NCI-H524 treated with DMSO at 0.1 percent for 48 hours (cell line): ENCODE data around the gene LBX1.

Experiments
- DNase-seq: peaks from one replicate; lab custom pipeline; 2025; lab: John Stamatoyannopoulos, UW

Gene LBX1

DNA sequence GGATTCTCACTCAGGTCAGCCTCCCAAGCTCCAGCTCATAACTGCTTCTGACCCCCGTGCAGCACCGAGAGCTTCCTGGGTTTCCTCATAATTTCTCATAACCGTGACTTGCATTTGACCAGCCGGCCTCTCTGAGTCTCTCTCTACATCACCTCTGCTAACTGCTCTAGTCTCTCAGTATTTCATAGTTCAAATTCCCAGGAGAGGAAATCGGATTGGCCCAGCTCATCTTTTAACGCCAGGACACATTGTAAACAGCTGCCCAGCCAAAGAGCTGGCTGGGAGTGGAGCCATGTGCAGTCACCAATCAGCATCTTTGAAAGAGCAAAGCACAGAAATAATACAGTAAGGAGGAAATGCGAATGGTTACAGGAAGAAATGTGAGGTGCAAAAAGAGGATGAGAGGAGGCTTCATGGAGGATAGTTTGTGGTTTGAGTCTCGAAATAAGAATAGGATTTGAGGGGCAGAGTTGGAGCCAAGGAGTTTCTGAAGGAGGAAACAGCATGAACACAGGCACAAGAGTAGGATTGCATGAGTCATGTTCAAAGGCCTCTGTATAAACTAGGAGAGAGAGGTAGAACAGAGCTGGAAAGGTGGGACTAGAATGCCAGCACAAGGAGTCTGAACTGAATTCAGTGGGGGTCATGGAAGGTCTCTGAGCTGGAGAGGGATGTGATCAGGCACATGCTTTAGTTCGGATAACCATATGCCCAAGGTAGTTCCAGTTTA, 15.2 kb upstream of the LBX1 start:
- no peak for DNase-seq

DNA sequence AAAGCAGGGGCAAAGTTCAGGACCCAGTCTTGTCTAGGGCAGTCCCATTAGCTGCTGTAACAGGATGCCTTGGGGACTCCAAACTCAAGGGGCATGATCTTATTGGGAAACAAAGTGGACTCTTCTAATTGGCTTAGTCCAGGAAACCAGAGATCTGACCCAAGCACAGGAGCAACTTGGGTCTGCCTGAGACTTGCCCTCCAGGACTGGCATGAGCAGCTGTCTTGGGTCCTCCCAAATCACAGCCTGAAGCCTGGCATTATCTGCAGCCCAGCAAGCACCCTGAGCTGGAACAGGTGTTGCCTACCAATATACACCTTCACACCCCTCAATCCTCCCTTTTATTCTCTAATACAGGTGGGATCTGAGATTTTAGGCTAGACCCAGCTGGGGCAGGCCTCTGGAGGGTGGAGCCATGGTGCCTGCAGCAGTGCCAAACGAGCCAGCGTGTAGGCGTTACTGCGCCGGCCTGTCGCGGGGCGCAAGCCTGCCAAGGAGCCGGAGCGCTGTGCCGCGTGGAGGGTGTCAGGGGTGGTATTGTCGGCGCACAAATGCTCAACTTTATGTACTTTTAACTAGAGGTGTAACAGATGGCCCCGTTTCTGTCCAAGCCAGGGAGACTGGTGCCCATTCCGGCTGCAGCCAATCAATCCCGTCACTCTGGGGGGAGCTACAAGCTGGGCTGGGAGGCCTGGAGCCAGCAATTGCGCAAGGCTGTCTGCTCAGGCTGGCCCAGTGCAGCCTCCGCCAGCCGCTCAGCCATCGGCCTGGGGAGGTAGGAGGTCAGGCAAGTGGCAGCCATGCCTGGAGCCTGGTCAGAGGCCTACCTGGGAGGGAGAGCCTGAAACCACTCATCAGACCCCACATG, 12.8 kb upstream of the LBX1 start:
- peak; percentile 19 for DNase-seq

DNA sequence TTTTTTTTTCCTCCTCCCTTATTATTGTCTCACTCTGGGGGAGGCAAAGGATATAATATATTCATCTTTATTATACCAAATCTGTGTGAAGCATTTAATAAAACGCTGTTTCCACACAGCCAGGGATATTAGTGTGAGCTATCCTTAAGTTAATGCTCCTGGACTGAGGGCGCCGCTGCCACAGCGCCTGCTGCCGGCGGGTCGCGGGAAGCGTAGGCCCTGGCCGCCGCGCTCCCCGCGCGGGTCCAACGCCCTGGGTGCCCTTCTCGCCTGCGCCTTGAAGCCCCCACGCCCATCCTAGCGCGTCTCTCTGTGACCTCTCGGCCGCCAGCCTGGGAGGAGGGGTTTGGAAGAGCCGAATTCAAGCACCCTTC, 9.5 kb upstream of the LBX1 start:
- DNase-seq: no peak

DNA sequence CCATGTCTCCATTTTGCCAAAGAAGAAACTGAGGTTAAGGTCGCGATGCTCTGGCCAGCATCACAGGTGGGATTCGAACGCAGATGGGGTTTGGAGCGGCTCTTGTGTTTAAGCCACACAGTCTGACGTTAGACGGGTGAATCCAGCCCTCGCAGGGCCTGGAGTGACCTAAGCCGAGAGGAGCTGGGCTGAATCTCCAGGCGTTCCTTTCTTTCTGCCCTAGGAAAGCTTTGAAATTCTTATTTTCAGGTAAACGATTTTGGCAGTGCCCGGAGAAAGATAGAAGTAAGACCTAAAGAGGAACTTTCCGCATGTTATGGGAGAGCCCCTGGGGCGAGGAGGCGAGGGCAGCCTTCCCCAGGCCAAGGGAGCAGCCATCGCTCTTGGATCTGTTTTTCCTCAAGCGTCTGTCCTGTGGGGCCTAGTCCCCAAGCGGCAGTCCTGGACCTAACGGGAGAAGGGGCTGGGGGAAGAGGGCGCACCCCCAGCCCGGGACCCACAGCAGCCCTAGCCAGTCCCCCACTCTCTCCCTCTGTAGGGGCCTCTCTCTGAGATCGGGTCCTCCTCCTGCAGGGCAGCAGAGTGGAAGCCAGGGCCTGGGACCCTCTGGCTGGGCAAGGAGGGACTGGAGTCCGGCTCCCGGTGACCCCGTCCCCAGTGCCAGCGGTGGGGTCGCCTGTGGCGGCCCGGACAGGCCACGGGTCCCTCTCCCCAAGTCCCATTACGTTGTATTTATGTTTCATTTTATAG, 8.9 kb upstream of the LBX1 start:
- DNase-seq: no peak

DNA sequence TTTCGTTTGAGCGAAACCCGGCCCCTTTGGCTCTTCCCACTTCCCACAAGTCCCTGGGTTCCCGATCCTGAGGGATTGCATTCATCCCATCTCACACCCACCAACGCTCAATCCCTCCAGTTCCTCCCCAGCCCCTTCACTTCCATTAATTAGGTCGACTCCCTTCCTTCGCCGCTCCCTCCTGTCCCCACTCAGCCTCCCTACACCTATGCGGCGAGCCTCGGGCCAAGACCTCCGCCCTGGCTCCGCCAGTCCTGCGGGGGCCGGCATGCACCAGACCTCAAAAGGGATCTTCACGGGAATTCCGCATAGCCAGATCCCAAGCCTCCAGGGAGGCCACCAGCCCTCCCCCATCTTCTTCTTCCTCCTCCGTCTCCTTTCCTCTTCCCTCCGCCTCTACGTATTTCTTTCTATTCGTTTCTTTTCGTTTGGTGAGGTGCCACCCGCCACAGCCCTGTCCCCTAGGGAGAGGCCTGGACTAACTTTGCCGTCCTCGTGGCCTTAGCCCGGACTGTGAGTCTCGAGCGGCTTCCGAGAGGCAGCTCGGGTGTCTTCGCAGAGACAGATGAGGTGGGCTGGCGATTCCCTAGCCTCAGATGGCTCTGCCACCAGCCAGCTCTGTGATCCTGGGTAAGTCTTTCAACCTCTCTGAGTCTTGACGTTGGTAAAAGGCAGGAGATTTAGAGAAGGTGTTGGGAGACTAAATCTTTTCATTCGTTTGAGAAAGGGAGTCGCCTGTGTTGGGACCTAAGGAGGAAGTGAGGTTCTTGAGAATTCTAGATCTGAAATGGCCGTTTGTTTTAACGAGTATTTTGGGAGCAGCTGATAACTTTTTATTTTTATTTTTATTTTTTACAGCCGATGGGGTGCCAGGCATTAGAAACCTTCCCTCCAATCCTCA, 8.1 kb upstream of the LBX1 start:
- DNase-seq: no peak

DNA sequence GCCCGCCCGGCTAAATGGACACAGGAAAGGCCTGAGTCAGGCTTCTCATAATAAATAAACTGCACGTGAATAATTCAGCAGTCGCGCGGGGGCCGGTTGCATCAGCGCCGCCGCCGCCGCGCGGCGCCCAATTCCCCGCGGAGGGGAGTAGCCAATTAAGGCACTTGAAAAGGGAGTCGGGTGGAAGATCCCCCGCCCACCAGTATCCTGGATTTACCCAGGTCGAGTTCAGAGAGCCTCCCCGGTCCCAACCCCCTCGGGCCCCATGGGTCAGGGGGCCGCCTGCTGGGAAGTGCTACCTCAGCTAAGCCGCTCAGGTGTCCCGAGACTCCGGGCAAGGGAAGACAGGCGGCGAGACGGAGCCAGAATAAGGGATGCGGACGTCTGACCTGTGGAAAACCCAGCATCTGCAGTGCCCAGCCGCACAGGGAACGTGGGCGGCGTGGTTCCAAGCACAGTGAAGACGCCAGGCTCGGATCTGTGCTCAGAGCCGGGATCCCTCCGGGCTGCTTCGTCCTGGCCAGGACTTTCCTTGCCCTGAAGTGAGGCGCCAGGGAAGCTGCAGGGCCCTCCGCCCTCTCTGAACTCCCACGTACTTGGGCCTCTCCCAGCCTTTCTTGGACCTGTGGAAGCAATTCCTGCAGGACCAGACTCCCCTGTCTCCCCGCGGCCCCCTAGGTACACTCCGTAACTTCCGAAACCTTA, 7.3 kb upstream of the LBX1 start:
- DNase-seq: no peak

DNA sequence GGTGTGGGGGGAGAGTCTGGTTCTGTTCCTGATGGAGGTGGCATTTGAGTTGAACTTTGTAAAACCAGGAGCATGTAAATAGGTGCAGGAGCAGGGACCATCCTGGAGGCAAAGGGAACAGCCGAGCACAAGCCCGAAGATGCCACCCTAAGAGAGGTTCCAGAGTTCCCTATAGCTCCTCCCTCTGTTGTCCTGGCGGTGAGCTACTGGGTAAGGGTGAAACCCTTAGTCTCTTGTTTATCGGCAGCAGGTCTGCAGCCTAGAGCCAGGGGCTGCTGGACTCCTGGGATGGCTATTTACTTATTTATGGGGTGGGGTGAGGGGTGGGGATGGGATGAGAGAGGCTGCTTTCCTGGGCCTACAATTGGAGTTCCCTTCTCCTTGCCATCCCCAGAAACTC, 6.5 kb upstream of the LBX1 start:
- DNase-seq: no peak

DNA sequence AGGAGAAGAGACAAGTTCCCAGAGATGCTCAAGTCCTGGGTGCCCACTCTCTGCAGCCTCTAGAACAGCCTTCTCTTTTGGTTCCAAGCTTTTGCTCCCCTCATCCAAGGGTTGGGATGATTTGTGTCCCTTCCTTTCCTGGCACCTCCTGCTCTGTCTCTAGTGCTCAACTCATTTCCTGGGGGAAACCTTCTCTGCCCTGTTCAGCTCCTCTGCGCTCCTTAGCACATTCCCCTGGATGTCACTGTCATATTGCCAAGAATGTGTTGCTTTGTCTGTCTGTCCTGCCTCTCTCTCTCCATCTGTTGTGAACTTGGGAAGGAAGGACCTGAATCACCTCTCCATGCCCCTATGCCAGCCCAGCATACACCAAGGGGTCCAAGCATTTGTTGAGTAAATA, 5.1 kb upstream of the LBX1 start:
- no peak for DNase-seq

DNA sequence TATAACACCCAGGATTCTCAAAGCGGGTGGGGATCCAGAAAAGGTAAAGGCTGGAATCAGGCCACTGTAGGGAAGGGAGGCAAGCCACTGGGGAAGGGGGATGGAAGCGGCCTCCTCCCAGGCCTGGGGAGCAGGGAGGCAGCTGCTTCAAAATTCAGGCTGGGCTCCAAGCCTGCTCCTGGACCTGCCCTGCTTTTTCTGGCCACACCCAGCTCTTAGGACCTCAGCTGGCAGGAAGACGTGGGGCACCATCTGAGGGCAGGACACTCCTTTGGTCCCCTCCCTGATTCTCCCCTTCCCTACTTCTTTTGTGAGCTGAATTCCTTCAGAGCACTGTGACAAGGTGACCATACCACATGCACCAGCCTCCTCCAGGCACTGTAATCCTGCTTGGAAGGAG, 4.6 kb upstream of the LBX1 start:
- DNase-seq: no peak

DNA sequence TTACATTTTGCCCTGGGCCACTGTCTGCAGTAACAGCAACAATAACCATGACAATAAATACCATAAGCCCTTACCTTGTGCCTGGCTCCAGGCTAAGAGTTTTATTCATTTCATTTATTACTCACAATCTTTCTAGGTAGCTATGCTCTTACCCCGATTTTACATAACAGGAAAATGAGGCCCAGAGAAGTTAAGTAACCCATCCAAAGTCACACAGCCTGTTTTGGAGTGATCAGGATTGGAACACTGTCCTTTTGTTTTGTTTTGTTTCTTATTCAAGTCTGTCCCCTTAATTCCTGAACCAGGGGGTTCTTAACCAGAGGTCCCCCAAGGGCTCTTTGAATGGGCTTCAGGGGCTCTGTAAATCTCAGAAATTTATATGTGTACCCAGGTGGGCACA, 4.2 kb upstream of the LBX1 start:
- no peak for DNase-seq

DNA sequence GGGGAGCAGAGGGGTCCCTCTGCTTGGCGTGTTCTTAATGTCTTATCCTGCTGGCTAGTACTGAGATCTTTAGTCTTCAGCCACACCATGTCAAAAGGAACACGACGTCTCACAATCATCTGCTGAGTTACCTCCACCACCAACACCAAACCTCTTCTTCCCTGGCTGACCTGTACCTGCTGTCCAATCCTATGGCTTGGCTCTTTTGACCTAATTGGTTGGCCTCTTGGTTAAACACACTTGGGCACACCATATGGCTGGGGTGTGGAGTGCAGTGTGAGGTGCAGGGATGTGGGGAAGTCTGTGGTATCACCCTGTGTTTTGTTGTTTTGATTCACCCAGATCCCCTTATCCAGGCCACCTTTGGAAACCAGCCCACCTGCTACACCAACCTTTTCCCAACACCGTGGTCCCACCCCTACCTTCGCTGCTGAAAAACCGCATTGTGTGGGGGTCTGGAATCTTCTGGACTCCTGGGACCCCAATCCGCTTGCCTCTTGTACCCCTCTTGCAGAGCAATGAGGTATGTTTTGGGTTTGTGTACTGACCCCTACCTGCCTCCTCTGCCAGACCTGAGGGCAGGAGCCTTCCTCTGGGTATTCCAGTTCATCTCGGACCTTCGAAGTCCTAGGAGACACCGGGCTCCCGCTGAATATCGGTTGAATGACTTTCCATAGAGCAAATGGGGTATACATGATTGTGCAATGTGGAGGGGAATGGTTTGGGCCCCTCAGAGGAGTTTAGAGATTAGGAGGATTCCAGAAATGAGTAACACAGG, 2.8 kb upstream of the LBX1 start:
- no peak for DNase-seq

DNA sequence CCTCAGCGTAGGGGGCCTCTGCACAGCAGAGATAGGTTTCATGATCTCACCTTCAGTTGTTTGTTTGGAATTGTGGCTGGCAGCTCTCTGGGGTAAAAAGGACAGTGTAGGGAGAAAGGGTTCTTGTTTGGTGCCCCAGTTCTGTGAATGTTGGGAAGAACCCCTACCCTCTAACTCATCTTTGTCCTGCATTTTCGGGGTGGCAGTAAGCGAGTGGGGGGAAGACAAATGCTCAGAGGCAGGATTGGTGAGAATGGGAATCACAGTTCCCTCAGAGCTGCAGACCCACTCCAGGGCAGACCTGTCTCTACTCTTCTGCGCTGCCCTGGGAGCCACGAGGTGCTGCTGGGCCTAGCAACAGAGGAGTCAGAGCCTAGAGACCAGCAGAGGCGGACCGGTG, 1.8 kb upstream of the LBX1 start:
- no peak for DNase-seq

DNA sequence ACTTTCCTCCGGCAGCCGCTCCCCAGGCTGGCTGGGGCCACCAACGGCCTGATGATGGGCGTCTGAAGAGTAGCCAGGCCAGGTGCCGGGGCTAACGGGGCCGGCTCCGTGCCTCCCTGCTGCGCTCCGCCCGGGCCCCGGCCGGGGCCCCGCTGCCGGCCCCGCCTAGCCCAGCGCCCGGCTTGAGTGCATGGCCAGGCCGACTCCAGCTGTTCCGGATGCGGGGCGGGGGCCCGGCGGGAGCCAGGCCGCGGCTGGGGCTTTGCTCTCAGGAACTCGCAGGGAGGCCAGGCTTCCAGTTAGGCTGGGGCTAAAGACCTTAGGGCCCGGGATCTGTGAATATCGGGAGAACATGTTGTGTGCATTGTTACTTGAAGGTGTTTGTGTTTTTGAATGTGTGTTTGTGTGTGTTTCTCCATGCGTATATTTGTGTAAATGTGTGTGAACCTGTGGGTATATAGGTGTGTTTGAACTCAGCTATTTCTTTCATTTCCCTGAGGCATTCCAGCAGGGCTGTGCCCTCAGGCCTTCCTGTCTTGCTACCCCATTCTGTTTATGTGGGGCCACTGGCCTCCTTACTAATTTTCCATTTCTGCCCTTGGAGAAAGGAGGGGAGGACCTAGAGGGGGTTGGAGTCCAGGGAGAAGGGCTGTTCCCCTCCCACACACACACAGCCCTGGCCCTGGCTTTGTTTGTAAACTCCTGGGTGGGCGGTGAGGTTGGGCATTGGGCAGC, 1.1 kb upstream of the LBX1 start:
- DNase-seq: no peak

DNA sequence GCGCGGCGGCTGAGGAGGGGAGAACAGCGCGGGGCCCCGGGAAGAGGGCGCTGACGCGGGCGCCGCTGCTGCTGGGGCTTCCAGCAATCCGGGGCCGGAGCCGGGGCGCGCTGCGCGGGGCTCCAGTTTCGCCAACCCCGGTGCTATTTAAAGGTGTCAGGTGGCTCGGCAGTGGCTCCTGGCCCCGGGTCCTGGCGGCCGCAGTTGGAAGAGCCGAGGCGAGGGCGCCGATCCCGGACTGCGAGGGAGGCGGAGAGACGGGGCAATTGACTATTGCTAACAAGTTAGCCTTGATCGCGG, 347 bp downstream of the LBX1 start:
- DNase-seq: no peak

DNA sequence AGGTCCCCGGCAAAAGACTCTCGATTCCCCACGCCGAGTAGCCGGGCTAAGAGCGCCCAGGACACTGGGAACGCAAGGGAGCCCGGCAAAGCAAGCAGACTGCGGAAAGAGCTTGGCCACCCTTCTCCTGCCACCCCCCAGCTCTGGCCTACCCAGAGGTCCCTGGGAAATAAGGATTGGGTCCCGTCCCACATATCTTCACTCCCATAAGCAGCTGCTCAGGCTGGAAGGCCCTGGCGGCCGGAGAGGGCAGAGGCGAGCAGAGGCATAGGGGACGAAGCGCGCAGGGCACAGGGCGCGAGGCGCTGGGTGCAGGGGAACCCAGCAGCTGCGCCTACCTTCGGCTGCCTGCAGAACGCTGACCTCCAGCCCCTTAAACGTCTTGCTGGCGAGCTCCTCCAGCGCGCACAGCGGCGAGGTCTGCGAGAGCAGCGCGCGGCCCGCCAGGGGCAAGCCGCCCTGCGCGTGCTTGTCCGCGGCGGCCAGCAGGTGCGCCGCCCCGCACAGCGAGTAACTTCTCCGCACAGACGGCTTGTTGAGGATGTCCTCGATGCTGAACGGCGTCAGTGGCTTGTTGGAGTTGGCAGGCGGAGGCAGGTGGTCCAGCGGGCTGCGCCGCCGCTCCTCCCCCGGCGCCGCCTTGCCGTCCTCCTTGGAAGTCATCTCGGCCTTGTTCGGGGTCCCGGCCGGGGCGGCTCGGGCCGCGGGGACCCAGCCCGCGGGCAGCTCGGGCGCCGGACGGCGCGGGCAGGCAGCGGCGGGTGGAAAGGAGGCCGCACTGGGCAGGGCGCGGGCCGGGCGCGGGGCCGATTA, 904 bp downstream of the LBX1 start:
- DNase-seq: no peak

DNA sequence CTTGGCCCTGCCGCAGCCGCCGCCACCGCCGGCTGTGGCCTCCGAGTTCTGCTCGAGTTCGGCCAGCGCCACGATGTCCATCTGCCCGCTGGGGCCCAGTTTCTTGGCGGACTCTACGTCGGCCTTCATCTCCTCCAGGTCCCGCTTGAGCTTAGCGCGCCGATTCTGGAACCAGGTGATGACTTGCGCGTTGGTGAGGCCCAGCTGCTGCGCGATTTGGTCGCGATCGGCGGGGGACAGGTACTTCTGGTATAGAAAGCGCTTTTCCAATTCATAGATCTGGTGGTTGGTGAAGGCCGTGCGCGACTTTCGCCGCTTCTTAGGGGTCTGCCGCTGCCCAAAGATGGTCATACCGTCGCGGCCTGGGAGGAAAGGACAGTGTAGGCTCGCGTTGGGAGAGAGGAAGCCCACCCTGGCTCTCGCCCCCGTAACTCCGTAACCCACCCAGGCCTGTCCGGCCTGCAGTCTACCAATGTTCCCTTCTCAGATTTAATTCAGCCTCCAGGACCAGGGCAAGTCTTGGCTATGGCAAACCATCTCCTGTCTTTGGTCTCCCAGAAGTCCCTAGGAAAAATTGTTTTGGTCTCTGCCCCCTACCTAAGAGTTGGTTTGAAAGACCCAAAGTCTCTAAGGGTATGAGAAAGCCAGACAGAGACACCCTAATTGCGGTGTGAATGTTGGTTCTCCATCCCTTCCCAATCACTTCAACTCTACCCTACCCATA, 1.7 kb downstream of the LBX1 start:
- DNase-seq: no peak

DNA sequence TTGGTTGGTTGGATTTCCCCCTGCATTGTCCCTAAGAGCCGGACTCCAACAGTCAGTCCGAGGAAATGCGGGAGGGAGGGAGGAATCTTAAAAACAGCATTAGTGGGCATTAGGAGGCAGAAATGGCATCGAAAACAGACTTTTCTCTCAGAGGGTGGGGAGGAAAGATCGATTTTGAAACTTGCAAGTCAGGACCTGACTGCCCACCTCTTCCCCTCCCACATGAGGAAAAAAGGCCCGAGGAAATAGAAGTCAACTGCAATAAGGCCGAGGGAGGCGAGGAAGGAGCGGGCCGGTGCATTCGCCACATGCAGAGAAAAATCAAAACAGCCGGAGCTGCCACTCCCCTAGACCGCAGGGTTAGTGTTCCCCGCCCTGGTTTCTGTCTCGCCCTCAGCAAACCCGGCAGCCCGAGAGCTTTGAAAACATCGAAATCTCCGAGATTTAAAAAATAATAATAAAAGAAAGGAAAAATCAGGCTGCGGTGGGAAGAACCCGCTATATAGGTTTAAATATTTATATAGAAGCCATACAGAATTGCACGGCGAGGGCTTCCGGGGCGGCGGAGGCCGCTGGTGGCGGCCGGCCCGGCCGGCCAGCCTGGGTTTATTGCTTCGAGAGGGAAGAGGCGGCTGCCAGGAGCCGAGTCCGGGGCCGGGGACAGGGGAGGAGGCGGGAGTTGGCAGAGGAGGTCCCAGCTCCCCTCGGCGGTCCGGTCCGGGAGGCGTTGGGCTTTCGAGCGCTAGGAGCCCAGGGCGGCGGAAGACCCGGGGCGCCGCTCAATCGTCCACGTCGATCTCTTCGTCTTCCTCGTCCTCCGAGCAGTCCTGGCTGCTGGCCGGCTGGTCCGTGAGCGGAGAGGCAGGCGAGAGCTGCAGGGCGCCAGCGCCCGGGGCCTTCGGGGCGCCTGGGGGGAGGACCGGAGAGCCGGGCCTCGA, 2.5 kb downstream of the LBX1 start:
- DNase-seq: no peak
